Activated CD4-positive, alpha-beta T cell treated with anti-CD3 and anti-CD28 coated beads, Interleukin-2, amount 10 ng/mL, durations not matched to agents 7 days and 5 days (primary cell): ENCODE data around the gene NGEF. TPM values are rescaled to one million over a fixed set of nuclear protein-coding genes. Genes with fewer than 3 reads are reported as not detected.

ENCODE experiments used
- CTCF ChIA-PET: fragments of 350-600 bp; sonication (Branson Sonifier 250); formaldehyde crosslinking; loops from one replicate; lab custom pipeline; 2021; ENCODE audit warnings: antibody characterized with exemption; lab: Charles Lee
- POLR2A ChIA-PET: fragments of 350-600 bp; sonication (Branson Sonifier 250); formaldehyde crosslinking; loops from one replicate; lab custom pipeline; 2021; ENCODE audit warnings: antibody characterized with exemption; lab: Charles Lee
- DNase-seq: peaks from one replicate; pipeline ENCODE4 v3.0.0-alpha.2; 2020
- H3K27ac Mint-ChIP-seq: one replicate; pipeline ENCODE4 v1.8.0; 2021; ENCODE audit warnings: mild to moderate bottlenecking, moderate library complexity, mixed read lengths
- H3K27me3 Mint-ChIP-seq: one replicate; pipeline ENCODE4 v1.8.0; 2021; ENCODE audit warnings: mixed read lengths
- H3K36me3 Mint-ChIP-seq: one replicate; pipeline ENCODE4 v1.8.0; 2021; ENCODE audit warnings: low read depth, mixed read lengths
- H3K4me1 Mint-ChIP-seq: one replicate; pipeline ENCODE4 v1.8.0; 2021; ENCODE audit warnings: mixed read lengths
- H3K4me3 Mint-ChIP-seq: one replicate; pipeline ENCODE4 v1.8.0; 2021; ENCODE audit warnings: mild to moderate bottlenecking, moderate library complexity, mixed read lengths
- H3K9me3 Mint-ChIP-seq: one replicate; pipeline ENCODE4 v1.8.0; 2021; ENCODE audit warnings: mixed read lengths
- total RNA-seq, 2 experiments: library from RNA; stranded (reverse); gene quantifications; one replicate each; pipeline ENCODE4 v1.2.3, GENCODE V29; 2021

The NGEF gene
- total RNA-seq, 2 experiments from 2014 or later, result not detected

- Mint-ChIP-seq H3K4me3 (no peak overlapping the region), H3K4me1 (no peaks in the 10 kb centered on the region), H3K27me3 (peaks cover 3% of the 10 kb centered on the region), H3K9me3 (no peaks in the 10 kb centered on the region), H3K27ac (no peak overlapping the region), H3K36me3 (no peaks in the 10 kb centered on the region)
- CTCF ChIA-PET, result no interaction called here
- POLR2A ChIA-PET, result no interaction called here
- no peak for DNase-seq
Measured at GRCh38 chr2:232959139-232959538, 53.9 kb downstream of the NGEF start.

GRCh38 chr2:232957657-232958090 lies 55.4 kb downstream of the NGEF start:
- H3K4me3 Mint-ChIP-seq, result no peak overlapping the region
- peaks cover 3% of the 10 kb centered on the region for H3K27me3 Mint-ChIP-seq
- CTCF ChIA-PET, result no interaction called here
- no peak for DNase-seq
- POLR2A ChIA-PET, result no interaction called here
- H3K4me1 Mint-ChIP-seq, result no peaks in the 10 kb centered on the region
- H3K36me3 Mint-ChIP-seq, result no peaks in the 10 kb centered on the region
- no peak overlapping the region for H3K27ac Mint-ChIP-seq
- H3K9me3 Mint-ChIP-seq, result no peaks in the 10 kb centered on the region

GRCh38 chr2:232955856-232956255 lies 57.2 kb downstream of the NGEF start:
- H3K9me3 Mint-ChIP-seq, result no peaks in the 10 kb centered on the region
- ChIA-PET POLR2A (no interaction called here), CTCF (no interaction called here)
- H3K4me1 Mint-ChIP-seq, result no peaks in the 10 kb centered on the region
- H3K27me3 Mint-ChIP-seq, result peaks cover 5% of the 10 kb centered on the region
- H3K27ac Mint-ChIP-seq, result no peak overlapping the region
- no peak overlapping the region for H3K4me3 Mint-ChIP-seq
- no peak for DNase-seq
- no peaks in the 10 kb centered on the region for H3K36me3 Mint-ChIP-seq

- Mint-ChIP-seq H3K27ac (no peak overlapping the region), H3K27me3 (peaks cover 5% of the 10 kb centered on the region), H3K9me3 (no peaks in the 10 kb centered on the region), H3K4me1 (no peaks in the 10 kb centered on the region), H3K4me3 (no peak overlapping the region), H3K36me3 (no peaks in the 10 kb centered on the region)
- CTCF ChIA-PET, result interaction anchor here (0.6 kb wide), 1 partner anchor 29 kb away, joined by 5 read pairs; no protein-coding TSS in a partner anchor
- no peak for DNase-seq
- POLR2A ChIA-PET, result no interaction called here
Measured at GRCh38 chr2:232954691-232955090, 58.4 kb downstream of the NGEF start.

GRCh38 chr2:232951891-232952290 lies 61.2 kb downstream of the NGEF start:
- Mint-ChIP-seq H3K4me1 (no peaks in the 10 kb centered on the region), H3K4me3 (no peak overlapping the region), H3K27me3 (peaks cover 1% of the 10 kb centered on the region), H3K27ac (no peak overlapping the region), H3K9me3 (no peaks in the 10 kb centered on the region), H3K36me3 (no peaks in the 10 kb centered on the region)
- POLR2A ChIA-PET, result no interaction called here
- no peak for DNase-seq
- CTCF ChIA-PET, result no interaction called here

- peaks cover 1% of the 10 kb centered on the region for H3K27me3 Mint-ChIP-seq
- no peaks in the 10 kb centered on the region for H3K4me1 Mint-ChIP-seq
- no peak overlapping the region for H3K4me3 Mint-ChIP-seq
- ChIA-PET POLR2A (no interaction called here), CTCF (no interaction called here)
- H3K9me3 Mint-ChIP-seq, result no peaks in the 10 kb centered on the region
- H3K36me3 Mint-ChIP-seq, result no peaks in the 10 kb centered on the region
- H3K27ac Mint-ChIP-seq, result no peak overlapping the region
- DNase-seq, result no peak
Measured at GRCh38 chr2:232951181-232951580, 61.9 kb downstream of the NGEF start.

GRCh38 chr2:232950751-232951150 lies 62.3 kb downstream of the NGEF start:
- ChIA-PET POLR2A (no interaction called here), CTCF (no interaction called here)
- no peak overlapping the region for H3K27ac Mint-ChIP-seq
- H3K9me3 Mint-ChIP-seq, result no peaks in the 10 kb centered on the region
- no peak for DNase-seq
- no peak overlapping the region for H3K4me3 Mint-ChIP-seq
- no peaks in the 10 kb centered on the region for H3K4me1 Mint-ChIP-seq
- H3K27me3 Mint-ChIP-seq, result peaks cover 1% of the 10 kb centered on the region
- no peaks in the 10 kb centered on the region for H3K36me3 Mint-ChIP-seq

- H3K36me3 Mint-ChIP-seq, result no peaks in the 10 kb centered on the region
- H3K27ac Mint-ChIP-seq, result no peak overlapping the region
- H3K9me3 Mint-ChIP-seq, result no peaks in the 10 kb centered on the region
- no peaks in the 10 kb centered on the region for H3K4me1 Mint-ChIP-seq
- DNase-seq, result no peak
- no peak overlapping the region for H3K4me3 Mint-ChIP-seq
- ChIA-PET CTCF (no interaction called here), POLR2A (no interaction called here)
- peaks cover 1% of the 10 kb centered on the region for H3K27me3 Mint-ChIP-seq
Measured at GRCh38 chr2:232949016-232949415, 64.0 kb downstream of the NGEF start.

- Mint-ChIP-seq H3K27me3 (peaks cover 10% of the 10 kb centered on the region), H3K9me3 (peaks cover 5% of the 10 kb centered on the region), H3K4me1 (no peaks in the 10 kb centered on the region), H3K4me3 (no peak overlapping the region), H3K27ac (no peak overlapping the region), H3K36me3 (no peaks in the 10 kb centered on the region)
- no peak for DNase-seq
- CTCF ChIA-PET, result no interaction called here
- POLR2A ChIA-PET, result interaction anchor here (0.6 kb wide), 1 partner anchor 12 kb away, joined by 3 read pairs; no protein-coding TSS in a partner anchor
Measured at GRCh38 chr2:232942831-232943230, 70.2 kb downstream of the NGEF start.

GRCh38 chr2:232941912-232942594 lies 71.0 kb downstream of the NGEF start:
- Mint-ChIP-seq H3K36me3 (no peaks in the 10 kb centered on the region), H3K27me3 (peaks cover 16% of the 10 kb centered on the region)
- POLR2A ChIA-PET, result interaction anchor here (0.6 kb wide), 1 partner anchor 11 kb away, joined by 3 read pairs; no protein-coding TSS in a partner anchor

GRCh38 chr2:232941400-232941799 lies 71.7 kb downstream of the NGEF start:
- Mint-ChIP-seq H3K4me3 (no peak overlapping the region), H3K27me3 (peaks cover 17% of the 10 kb centered on the region), H3K27ac (no peak overlapping the region), H3K36me3 (no peaks in the 10 kb centered on the region), H3K4me1 (no peaks in the 10 kb centered on the region), H3K9me3 (peaks cover 5% of the 10 kb centered on the region)
- DNase-seq, result no peak
- POLR2A ChIA-PET, result no interaction called here
- CTCF ChIA-PET, result no interaction called here

More at GRCh38 chr2:232941912-232942594, 71.0 kb downstream of the NGEF start:
- Mint-ChIP-seq H3K27ac (no peak overlapping the region), H3K9me3 (peaks cover 5% of the 10 kb centered on the region), H3K4me1 (no peaks in the 10 kb centered on the region), H3K4me3 (no peak overlapping the region)
- CTCF ChIA-PET, result interaction anchor here (0.5 kb wide), 1 partner anchor 126 kb away, joined by 3 read pairs; no protein-coding TSS in a partner anchor
- no peak for DNase-seq

- Mint-ChIP-seq H3K27ac (no peak overlapping the region), H3K4me3 (no peak overlapping the region), H3K27me3 (peaks cover 20% of the 10 kb centered on the region), H3K4me1 (no peaks in the 10 kb centered on the region), H3K36me3 (no peaks in the 10 kb centered on the region), H3K9me3 (peaks cover 5% of the 10 kb centered on the region)
- ChIA-PET POLR2A (no interaction called here), CTCF (no interaction called here)
- no peak for DNase-seq
Measured at GRCh38 chr2:232940724-232941123, 72.3 kb downstream of the NGEF start.

GRCh38 chr2:232937278-232937906 lies 75.7 kb downstream of the NGEF start:
- Mint-ChIP-seq H3K4me1 (no peaks in the 10 kb centered on the region), H3K9me3 (peaks cover 5% of the 10 kb centered on the region), H3K27ac (no peak overlapping the region), H3K36me3 (no peaks in the 10 kb centered on the region), H3K27me3 (peaks cover 29% of the 10 kb centered on the region), H3K4me3 (no peak overlapping the region)
- ChIA-PET CTCF (interaction anchor here (0.9 kb wide), 1 partner anchor 9 kb away, joined by 4 read pairs; no protein-coding TSS in a partner anchor), POLR2A (no interaction called here)
- DNase-seq, result no peak
